B cell (primary cell): ENCODE measurements around the gene MX1. TPM values are rescaled to one million over a fixed set of nuclear protein-coding genes. Genes with fewer than 3 reads are reported as not detected.

Experiments
- ATAC-seq: fragments of 200-7000 bp; cut with Tn5 transposase; one replicate; pipeline ENCODE4 v1.10.0; 2021; ENCODE audit warnings: low read depth, mild to moderate bottlenecking, moderate number of reproducible peaks, moderate library complexity
- CTCF ChIA-PET: fragments of 350-600 bp; sonication (Branson Sonifier 250); formaldehyde crosslinking; loops from one replicate; lab custom pipeline; 2021; ENCODE audit warnings: antibody characterized with exemption, inconsistent platforms; lab: Charles Lee
- POLR2A ChIA-PET: fragments of 350-600 bp; sonication (Branson Sonifier 250); formaldehyde crosslinking; loops from one replicate; lab custom pipeline; 2021; ENCODE audit warnings: antibody characterized with exemption; lab: Charles Lee
- DNase-seq: peaks from one replicate; pipeline ENCODE4 v3.0.0; 2013
- H2AFZ ChIP-seq: 2 replicates; pipeline ENCODE4 v1.6.1; 2012; ENCODE audit warnings: mild to moderate bottlenecking, low read depth, low read length; ENCODE audit not compliant: insufficient read depth, poor library complexity, severe bottlenecking
- H3K27ac ChIP-seq, 2 donors: 1 replicate in 1 of 2; 2 replicates in 1 of 2; pipeline ENCODE4 v1.5.1; 2012 to 2013; ENCODE audit warnings: low read length in 2 of 2, mild to moderate bottlenecking in 2 of 2, moderate library complexity in 1 of 2
- H3K27me3 ChIP-seq, 4 experiments: fragments of 200-600 bp in 1 of 4; sonication (generic) in 1 of 4; replicated peaks in 1 of 4; 1 replicate in 2 of 4; 2 replicates in 2 of 4; pipeline versions ENCODE4 v1.6.1 to v1.7.0; 2013 to 2016; ENCODE audit warnings: low read length in 3 of 4, mild to moderate bottlenecking in 2 of 4, mixed read lengths in 1 of 4, moderate library complexity in 1 of 4; ENCODE audit not compliant: insufficient read depth in 4 of 4, control insufficient read depth in 3 of 4; ENCODE audit errors: control extremely low read depth in 1 of 4
- H3K36me3 ChIP-seq, 2 experiments: replicated peaks in 1 of 2; 1 replicate in 1 of 2; 2 replicates in 1 of 2; pipeline versions ENCODE4 v1.6.1 to v1.7.1; 2013; ENCODE audit warnings: low read length in 1 of 2; ENCODE audit not compliant: insufficient read depth in 2 of 2, control insufficient read depth in 1 of 2; ENCODE audit errors: control extremely low read depth in 1 of 2, extremely low read depth in 1 of 2
- H3K4me1 ChIP-seq, 2 donors: fragments of 200-600 bp in 1 of 2; sonication (generic) in 1 of 2; 1 replicate in 1 of 2; 2 replicates in 1 of 2; pipeline versions ENCODE4 v1.5.1 to v1.6.1; 2013 to 2017; ENCODE audit warnings: low read length in 2 of 2; ENCODE audit not compliant: control insufficient read depth in 2 of 2, insufficient read depth in 2 of 2
- H3K4me2 ChIP-seq: replicated peaks from 2 replicates; pipeline ENCODE3; 2012; ENCODE audit warnings: mild to moderate bottlenecking, low read depth, low read length; ENCODE audit not compliant: poor library complexity, severe bottlenecking
- H3K4me3 ChIP-seq, 5 experiments: fragments of 200-600 bp in 1 of 5; sonication (generic) in 1 of 5; 1 replicate in 3 of 5; 2 replicates in 2 of 5; pipeline versions ENCODE4 v1.5.1 to v1.7.0; 2011 to 2016; ENCODE audit warnings: low read length in 4 of 5, mild to moderate bottlenecking in 4 of 5, low read depth in 2 of 5, control low read depth in 1 of 5, moderate library complexity in 1 of 5; ENCODE audit not compliant: insufficient read depth in 1 of 5; ENCODE audit errors: control extremely low read depth in 1 of 5, extremely low read depth in 1 of 5
- H3K79me2 ChIP-seq: fragments of 200-600 bp; sonication (generic); one replicate; pipeline ENCODE4 v1.6.0; 2016; ENCODE audit warnings: low read length; ENCODE audit not compliant: control insufficient read depth, insufficient read depth
- H3K9ac ChIP-seq: fragments of 200-600 bp; sonication (generic); 2 replicates; pipeline ENCODE4 v1.6.1; 2017; ENCODE audit warnings: mild to moderate bottlenecking, low read length, moderate library complexity
- H3K9me3 ChIP-seq, 3 donors: one replicate each; pipeline versions ENCODE4 v1.6.1 to v1.7.1; 2013; ENCODE audit warnings: low read length in 2 of 3; ENCODE audit not compliant: control insufficient read depth in 2 of 3, insufficient read depth in 1 of 3; ENCODE audit errors: control extremely low read depth in 1 of 3
- H4K20me1 ChIP-seq: 2 replicates; pipeline ENCODE4 v1.6.0; 2012; ENCODE audit warnings: mild to moderate bottlenecking, low read length; ENCODE audit not compliant: insufficient read depth, control insufficient read depth, poor library complexity, severe bottlenecking
- H3K27ac Mint-ChIP-seq: one replicate; pipeline ENCODE4 v1.8.0; 2021; ENCODE audit warnings: mixed read lengths
- H3K27me3 Mint-ChIP-seq: one replicate; pipeline ENCODE4 v1.8.0; 2021; ENCODE audit warnings: mixed read lengths
- H3K4me1 Mint-ChIP-seq: one replicate; pipeline ENCODE4 v1.8.0; 2021; ENCODE audit warnings: mixed read lengths
- H3K4me3 Mint-ChIP-seq: one replicate; pipeline ENCODE4 v1.8.0; 2021; ENCODE audit warnings: mixed read lengths
- H3K9me3 Mint-ChIP-seq: one replicate; pipeline ENCODE4 v1.8.0; 2022; ENCODE audit warnings: mixed read lengths; ENCODE audit not compliant: insufficient read depth
- CTCF ChIP-seq: fragments of 200-600 bp; IDR thresholded peaks from one replicate; pipeline ENCODE4 v1.8.0; 2022; ENCODE audit warnings: antibody characterized with exemption, mild to moderate bottlenecking
- EZH2 ChIP-seq: IDR thresholded peaks from 2 replicates; pipeline ENCODE4 v1.6.1; 2012; ENCODE audit warnings: borderline replicate concordance, low read depth, mild to moderate bottlenecking, moderate library complexity, low read length; ENCODE audit not compliant: insufficient read depth, poor library complexity, severe bottlenecking
- WGBS: methylation state at CpG from one replicate; pipeline ENCODE4 v1.1.5; 2013; ENCODE audit warnings: missing lambda C conversion rate; ENCODE audit not compliant: insufficient coverage; 5-methylcytosine and 5-hydroxymethylcytosine counted together
- intact Hi-C: fragments of 100-400 bp; cut with micrococcal nuclease; formaldehyde crosslinking; loops from one replicate; pipeline ENCODE4 v1.10.0; 2022
- polyA plus RNA-seq: library from polyadenylated mRNA; depleted of rRNA; stranded (reverse); fragments of >200 nt; gene quantifications from 2 replicates; pipeline ENCODE4 v1.2.3, GENCODE V29; 2012
- total RNA-seq, 2 donors: library from RNA; stranded (reverse); fragments of 120-200 nt in 1 of 2; gene quantifications; 1 replicate in 1 of 2; 2 replicates in 1 of 2; pipeline versions ENCODE4 v1.2.3 to v1.2.4, GENCODE V29; 2013 to 2022

MX1 gene
- total and polyA plus RNA-seq, 2 donors (not counting 1 experiment from before 2014, with no cell fraction given) = 57.6 to 62.9 TPM

GRCh38 chr21:41475714-41476420, 49.8 kb downstream of the MX1 start:
- Histone ChIP-seq H3K9me3 (peaks cover 0 to 4% (median 0%) of the 10 kb centered on the region in 3 donors), H3K4me1 (no peaks in the 10 kb centered on the region), H3K4me2 (no peak overlapping the region), H3K27ac (no peak overlapping the region), H3K36me3 (no peaks in the 10 kb centered on the region), H3K4me3 (no peak overlapping the region), H4K20me1 (no peaks in the 10 kb centered on the region), H2AFZ (no peak overlapping the region), H3K79me2 (no peaks in the 10 kb centered on the region), H3K9ac (no peak overlapping the region), H3K27me3 (peaks cover 0 to 21% (median 4%) of the 10 kb centered on the region in 4 experiments)
- intact Hi-C loops = no loop called here
- DNase-seq (no peak), ATAC-seq (no peak)
- Mint-ChIP-seq H3K27me3 (peaks cover 6% of the 10 kb centered on the region), H3K27ac (no peak overlapping the region), H3K4me3 (no peak overlapping the region), H3K4me1 (no peaks in the 10 kb centered on the region), H3K9me3 (no peaks in the 10 kb centered on the region)
- WGBS = 76% methylated on average over 15 of the region's 15 CpGs
- TF ChIP-seq EZH2 (no peak), CTCF (no peak)
- ChIA-PET POLR2A (no interaction called here), CTCF (interaction anchor here (1.2 kb wide), 1 partner anchor 15 kb away, joined by 4 read pairs; no protein-coding TSS in a partner anchor)

DNA sequence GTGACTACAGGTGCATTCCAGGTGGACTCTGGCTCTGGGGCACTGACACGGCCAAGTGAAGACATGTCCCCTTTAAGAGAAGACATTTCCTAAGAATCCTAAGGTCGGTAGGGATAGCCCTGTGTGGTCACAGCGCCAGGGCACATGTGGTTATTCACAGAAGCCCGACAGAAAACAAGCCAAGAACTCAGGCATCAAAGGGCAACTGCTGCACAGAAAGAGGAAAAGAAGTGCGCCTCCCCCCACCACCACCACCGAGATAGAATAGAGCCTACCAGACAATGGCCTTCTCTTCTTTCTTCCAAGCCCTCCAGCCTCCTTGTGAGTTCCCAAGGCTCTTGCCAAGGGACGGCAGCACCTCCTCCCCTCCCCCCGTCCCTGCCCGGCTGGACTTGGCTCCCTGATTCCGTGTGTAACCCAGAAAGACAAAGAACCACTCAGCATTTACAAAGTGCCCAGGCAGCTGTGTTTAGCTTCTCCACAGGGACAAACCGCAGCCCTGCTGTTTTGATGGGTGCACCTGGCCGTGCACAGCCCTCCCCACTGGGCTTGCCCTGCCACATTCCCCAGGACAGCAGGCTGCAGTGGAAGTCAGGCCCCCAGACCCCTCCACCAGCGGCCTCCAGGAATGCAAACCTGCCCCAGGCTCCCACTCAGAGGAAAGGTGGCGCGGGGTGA, 51.7 kb downstream of the MX1 start:
- CTCF ChIA-PET = no interaction called here
- H3K27ac Mint-ChIP-seq = no peak overlapping the region
- intact Hi-C loops = no loop called here

More for the DNA sequence above, 51.7 kb downstream of the MX1 start:
- Mint-ChIP-seq H3K9me3 (no peaks in the 10 kb centered on the region), H3K4me3 (no peak overlapping the region), H3K27me3 (peaks cover 3% of the 10 kb centered on the region), H3K4me1 (peaks cover 6% of the 10 kb centered on the region)
- DNase-seq (no peak), ATAC-seq (no peak)
- H3K4me2 ChIP-seq = no peak overlapping the region
- no peak overlapping the region for H3K27ac ChIP-seq
- no peaks in the 10 kb centered on the region for H3K36me3 ChIP-seq
- no peaks in the 10 kb centered on the region for H4K20me1 ChIP-seq
- H3K4me3 ChIP-seq = no peak overlapping the region
- POLR2A ChIA-PET = no interaction called here
- no peaks in the 10 kb centered on the region for H3K79me2 ChIP-seq
- 49% methylated on average over 14 of the region's 15 CpGs for WGBS
- no peak overlapping the region for H3K9ac ChIP-seq
- no peaks in the 10 kb centered on the region for H3K4me1 ChIP-seq
- TF ChIP-seq CTCF = no peak
- no peak for TF ChIP-seq EZH2
- H3K27me3 ChIP-seq = peaks cover 0 to 5% (median 2%) of the 10 kb centered on the region in 4 experiments
- H2AFZ ChIP-seq = no peak overlapping the region
- H3K9me3 ChIP-seq = peaks cover 0 to 4% (median 0%) of the 10 kb centered on the region in 3 donors
